ENCODE measurements around the gene GBF1.

GBF1 gene

GRCh38 chr10:102266670-102267069, 21.3 kb downstream of the GBF1 start:
- in situ Hi-C loops (cut with MboI; ENCODE audit: low sequenced_read_pairs, unreplicated experiment), result no loop called here
- no peak for DNase-seq (ENCODE audit: low spot score)
- TF ChIP-seq CTCF (IDR thresholded peaks at IDR 0.05; ENCODE audit: borderline replicate concordance, control extremely low read depth, extremely low read depth, insufficient read depth, missing control alignments), result no peak

- no peak for DNase-seq (ENCODE audit: low spot score)
- in situ Hi-C loops (cut with MboI; ENCODE audit: low sequenced_read_pairs, unreplicated experiment), result no loop called here
- TF ChIP-seq CTCF (IDR thresholded peaks at IDR 0.05; ENCODE audit: borderline replicate concordance, control extremely low read depth, extremely low read depth, insufficient read depth, missing control alignments), result no peak
Observed at GRCh38 chr10:102267748-102268147, 22.4 kb downstream of the GBF1 start.

- no peak for DNase-seq (ENCODE audit: low spot score)
- TF ChIP-seq CTCF (IDR thresholded peaks at IDR 0.05; ENCODE audit: borderline replicate concordance, control extremely low read depth, extremely low read depth, insufficient read depth, missing control alignments), result no peak
- in situ Hi-C loops (cut with MboI; ENCODE audit: low sequenced_read_pairs, unreplicated experiment), result no loop called here
Observed at GRCh38 chr10:102268375-102268888, 23.1 kb downstream of the GBF1 start.

- in situ Hi-C loops (cut with MboI; ENCODE audit: low sequenced_read_pairs, unreplicated experiment), result no loop called here
- no peak for TF ChIP-seq CTCF (IDR thresholded peaks at IDR 0.05; ENCODE audit: borderline replicate concordance, control extremely low read depth, extremely low read depth, insufficient read depth, missing control alignments)
- DNase-seq (ENCODE audit: low spot score), result no peak
Observed at GRCh38 chr10:102269017-102269416, 23.7 kb downstream of the GBF1 start.

- in situ Hi-C loops (cut with MboI; ENCODE audit: low sequenced_read_pairs, unreplicated experiment), result no loop called here
- DNase-seq (ENCODE audit: low spot score), result no peak
- TF ChIP-seq CTCF (IDR thresholded peaks at IDR 0.05; ENCODE audit: borderline replicate concordance, control extremely low read depth, extremely low read depth, insufficient read depth, missing control alignments), result no peak
Observed at GRCh38 chr10:102274062-102274461, 28.7 kb downstream of the GBF1 start.

GRCh38 chr10:102275343-102275742, 30.0 kb downstream of the GBF1 start:
- no peak for DNase-seq (ENCODE audit: low spot score)
- no peak for TF ChIP-seq CTCF (IDR thresholded peaks at IDR 0.05; ENCODE audit: borderline replicate concordance, control extremely low read depth, extremely low read depth, insufficient read depth, missing control alignments)
- in situ Hi-C loops (cut with MboI; ENCODE audit: low sequenced_read_pairs, unreplicated experiment), result no loop called here

GRCh38 chr10:102279104-102279503, 33.8 kb downstream of the GBF1 start:
- in situ Hi-C loops (cut with MboI; ENCODE audit: low sequenced_read_pairs, unreplicated experiment), result no loop called here
- no peak for TF ChIP-seq CTCF (IDR thresholded peaks at IDR 0.05; ENCODE audit: borderline replicate concordance, control extremely low read depth, extremely low read depth, insufficient read depth, missing control alignments)
- DNase-seq (ENCODE audit: low spot score), result no peak
